Smooth muscle cell (in vitro differentiated cells): Measurements from ENCODE around the gene TNXB. TPM values are rescaled to one million over a fixed set of nuclear protein-coding genes. Genes with fewer than 3 reads are reported as not detected.

Experiments used
- DNase-seq: peaks from one replicate; lab custom pipeline; 2025; ENCODE audit not compliant: unreplicated experiment; lab: John Stamatoyannopoulos, UW
- H2AFZ ChIP-seq: fragments of 200-600 bp; sonication (generic); 2 replicates; pipeline ENCODE4 v1.6.0; 2016; ENCODE audit warnings: antibody characterized with exemption, low read depth, mild to moderate bottlenecking
- H3F3A ChIP-seq: fragments of 200-600 bp; sonication (generic); 2 replicates; pipeline ENCODE4 v1.6.0; 2017; ENCODE audit warnings: antibody characterized with exemption, low read depth
- H3K27ac ChIP-seq: fragments of 200-600 bp; sonication (generic); 2 replicates; pipeline ENCODE4 v1.5.1; 2016; ENCODE audit warnings: low read depth, mild to moderate bottlenecking
- H3K27me3 ChIP-seq: fragments of 200-600 bp; sonication (generic); 2 replicates; pipeline ENCODE4 v1.6.1; 2016; ENCODE audit warnings: low read depth, mild to moderate bottlenecking
- H3K36me3 ChIP-seq: fragments of 200-600 bp; sonication (generic); 2 replicates; pipeline ENCODE4 v1.5.1; 2016; ENCODE audit warnings: low read depth
- H3K4me1 ChIP-seq: fragments of 200-600 bp; sonication (generic); 2 replicates; pipeline ENCODE4 v1.5.1; 2016; ENCODE audit warnings: low read depth
- H3K4me2 ChIP-seq: fragments of 200-600 bp; sonication (generic); 2 replicates; pipeline ENCODE4 v1.6.0; 2016; ENCODE audit warnings: mild to moderate bottlenecking
- H3K4me3 ChIP-seq: fragments of 200-600 bp; sonication (generic); 2 replicates; pipeline ENCODE4 v1.5.1; 2016; ENCODE audit warnings: mild to moderate bottlenecking
- H3K79me2 ChIP-seq: fragments of 200-600 bp; sonication (generic); 2 replicates; pipeline ENCODE4 v1.6.0; 2016; ENCODE audit warnings: low read depth, mild to moderate bottlenecking
- H3K9ac ChIP-seq: fragments of 200-600 bp; sonication (generic); 2 replicates; pipeline ENCODE4 v1.6.0; 2016; ENCODE audit warnings: low read depth
- H3K9me3 ChIP-seq: fragments of 200-600 bp; sonication (generic); replicated peaks from 2 replicates; pipeline ENCODE4 v1.5.1; 2016; ENCODE audit warnings: low read depth
- H4K20me1 ChIP-seq: fragments of 200-600 bp; sonication (generic); 2 replicates; pipeline ENCODE4 v1.6.0; 2016; ENCODE audit warnings: low read depth
- CTCF ChIP-seq: fragments of 200-600 bp; sonication (generic); IDR thresholded peaks from 2 replicates; pipeline ENCODE4 v1.5.1; 2017; ENCODE audit warnings: borderline replicate concordance, mild to moderate bottlenecking, antibody characterized with exemption; ENCODE audit not compliant: insufficient read depth, poor library complexity, severe bottlenecking
- WGBS: methylation state at CpG from one replicate; pipeline ENCODE4 v1.1.7; 2016; ENCODE audit warnings: low lambda C conversion rate; 5-methylcytosine and 5-hydroxymethylcytosine counted together
- polyA plus RNA-seq: library from polyadenylated mRNA; unstranded; fragments of >200 nt; fragmentation: Nextera tagmentation; extraction: Ambion mirVana; gene quantifications from 2 replicates; pipeline ENCODE4 v1.2.1, GENCODE V29; 2016
- total RNA-seq: library from RNA; depleted of rRNA; stranded (reverse); fragments of >200 nt; gene quantifications from 2 replicates; pipeline ENCODE4 v1.2.3, GENCODE V29; 2014

Gene TNXB
- total and polyA plus RNA-seq, 2 experiments from 2014 or later: 1.1 TPM

DNA sequence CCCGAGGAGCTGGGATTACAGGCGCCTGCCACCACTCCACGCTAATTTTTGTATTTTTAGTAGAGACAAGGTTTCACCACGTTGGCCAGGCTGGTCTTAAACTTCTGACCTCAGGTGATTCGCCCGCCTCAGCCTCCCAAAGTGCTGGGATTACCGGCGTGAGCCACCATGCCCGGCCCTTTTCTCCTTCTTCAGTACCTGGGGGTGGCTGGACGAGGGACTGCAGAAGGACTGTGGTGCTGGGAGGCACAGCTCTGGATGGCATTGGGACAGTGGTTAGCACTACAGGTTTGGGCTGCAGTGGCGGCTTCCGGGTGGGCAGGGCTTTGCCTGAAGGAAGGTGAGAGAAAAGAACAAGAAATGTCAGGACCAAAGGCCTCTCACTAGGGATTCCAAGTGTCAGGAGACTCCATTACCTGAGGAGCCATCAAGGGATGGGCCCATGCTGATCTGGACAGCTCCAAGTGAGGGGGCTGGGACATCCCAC is 11.5 kb upstream of the TNXB start:
- H3K4me2 ChIP-seq: no peak overlapping the region
- H3K9ac ChIP-seq: no peak overlapping the region
- no peak for TF ChIP-seq CTCF
- no peaks in the 10 kb centered on the region for H3K4me1 ChIP-seq
- H4K20me1 ChIP-seq: no peaks in the 10 kb centered on the region
- WGBS: 96% methylated on average over 12 of the region's 12 CpGs
- DNase-seq: no peak
- H3K27me3 ChIP-seq: no peaks in the 10 kb centered on the region
- peaks cover 3% of the 10 kb centered on the region for H3K36me3 ChIP-seq
- H3K9me3 ChIP-seq: no peaks in the 10 kb centered on the region
- no peaks in the 10 kb centered on the region for H3F3A ChIP-seq
- H3K4me3 ChIP-seq: no peak overlapping the region
- H3K79me2 ChIP-seq: no peaks in the 10 kb centered on the region
- no peak overlapping the region for H2AFZ ChIP-seq
- no peak overlapping the region for H3K27ac ChIP-seq

GRCh38 chr6:32118782-32119628 is 9.9 kb upstream of the TNXB start:
- no peak overlapping the region for H3K4me2 ChIP-seq
- peak; percentile 96 for TF ChIP-seq CTCF

GRCh38 chr6:32117461-32117860 is 8.3 kb upstream of the TNXB start:
- WGBS: 98% methylated on average over 8 of the region's 9 CpGs
- H3K36me3 ChIP-seq: no peaks in the 10 kb centered on the region
- DNase-seq: no peak
- H3K4me3 ChIP-seq: no peak overlapping the region
- H3F3A ChIP-seq: peaks cover 2% of the 10 kb centered on the region
- H4K20me1 ChIP-seq: no peaks in the 10 kb centered on the region
- H3K9me3 ChIP-seq: no peaks in the 10 kb centered on the region
- H3K27me3 ChIP-seq: no peaks in the 10 kb centered on the region
- H3K27ac ChIP-seq: no peak overlapping the region
- TF ChIP-seq CTCF: no peak
- H3K79me2 ChIP-seq: no peaks in the 10 kb centered on the region
- no peak overlapping the region for H3K9ac ChIP-seq
- no peaks in the 10 kb centered on the region for H3K4me1 ChIP-seq
- no peak overlapping the region for H3K4me2 ChIP-seq
- H2AFZ ChIP-seq: no peak overlapping the region

More at GRCh38 chr6:32118782-32119628, 9.9 kb upstream of the TNXB start:
- no peaks in the 10 kb centered on the region for H3K4me1 ChIP-seq
- DNase-seq: peak; percentile 37
- H3K79me2 ChIP-seq: no peaks in the 10 kb centered on the region
- no peaks in the 10 kb centered on the region for H3K27me3 ChIP-seq
- no peak overlapping the region for H3K4me3 ChIP-seq
- no peaks in the 10 kb centered on the region for H4K20me1 ChIP-seq
- H3K27ac ChIP-seq: no peak overlapping the region
- no peak overlapping the region for H2AFZ ChIP-seq
- no peaks in the 10 kb centered on the region for H3F3A ChIP-seq
- no peaks in the 10 kb centered on the region for H3K36me3 ChIP-seq
- WGBS: 29% methylated on average over 17 of the region's 17 CpGs
- no peaks in the 10 kb centered on the region for H3K9me3 ChIP-seq
- no peak overlapping the region for H3K9ac ChIP-seq
